ENCODE data around the gene RPL6. TPM values are rescaled to one million over a fixed set of nuclear protein-coding genes. Genes with fewer than 3 reads are reported as not detected.

Gene RPL6
- total and polyA plus RNA-seq, 10 of the 15 experiments (the other 5 are each of a cell fraction or from before 2014, with no cell fraction given): 801 to 3,690 (median 2,265) TPM

DNA sequence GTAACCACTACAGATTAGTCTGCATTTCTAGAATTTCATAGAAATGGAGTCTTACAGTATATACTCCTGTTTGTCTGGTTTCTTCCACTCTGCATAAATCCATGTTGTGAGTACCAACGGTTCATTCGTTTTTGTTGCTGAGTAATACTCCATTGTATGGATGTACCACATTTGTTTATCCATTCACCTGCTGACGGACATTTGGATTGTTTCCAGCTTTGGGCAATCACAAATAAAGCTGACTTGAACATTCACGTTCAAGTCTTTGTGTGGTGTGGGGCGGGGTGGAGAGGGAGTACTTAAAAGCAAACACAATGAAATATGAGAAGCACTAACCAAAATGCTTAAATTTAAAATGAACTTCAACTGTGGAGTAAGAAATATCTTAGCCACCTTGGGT is 34.3 kb downstream of the RPL6 start:
- TSS peak; percentile 3 for BruUV-seq (replicated peaks)
- Histone ChIP-seq H2AFZ (ENCODE audit: control insufficient read depth, low read depth, low read length) (no peak overlapping the region), H3K4me2 (ENCODE audit: control insufficient read depth, insufficient read depth) (no peak overlapping the region), H3K4me3 (no peak overlapping the region), H3K9ac (ENCODE audit: control insufficient read depth, insufficient read depth, low read length) (no peak overlapping the region), H3K36me3 (ENCODE audit: control insufficient read depth in 2 of 2, insufficient read depth in 2 of 2, low read length in 1 of 2) (no peaks in the 10 kb centered on the region; a peak in 1 of 4 replicates), H3K27me3 (replicated peaks in 1 of 2; ENCODE audit: control insufficient read depth in 2 of 2, insufficient read depth in 2 of 2, low read length in 1 of 2) (no peaks in the 10 kb centered on the region), H3K4me1 (ENCODE audit: control insufficient read depth, insufficient read depth, low read length) (peaks cover 5% of the 10 kb centered on the region; the same call in 1 of the 2 replicates), H3K9me3 (replicated peaks; ENCODE audit: control insufficient read depth, insufficient read depth, low read length) (no peaks in the 10 kb centered on the region; the same call in 2 of the 3 replicates), H4K20me1 (ENCODE audit: control insufficient read depth, insufficient read depth) (no peaks in the 10 kb centered on the region), H3K27ac (ENCODE audit: control insufficient read depth, insufficient read depth) (no peak overlapping the region), H3K79me2 (ENCODE audit: control insufficient read depth, insufficient read depth, low read length) (peaks cover 57% of the 10 kb centered on the region)
- ChIA-PET CTCF (no interaction called here), POLR2A (no interaction called here), SMC1A (ENCODE audit: uncharacterized antibody, unreplicated experiment) (interaction anchor here (1.0 kb wide), 1 partner anchor 22 kb away, joined by 4 read pairs; no protein-coding TSS in a partner anchor), RAD21 (ENCODE audit: unreplicated experiment) (no interaction called here)
- WGBS (ENCODE audit: insufficient coverage, insufficient replicate concordance, low lambda C conversion rate, missing lambda C conversion rate): 99% methylated on average over 5 of the region's 5 CpGs
- TF ChIP-seq HDAC6 (IDR thresholded peaks at IDR 0.05; ENCODE audit: unreplicated experiment): no peak
- TF ChIP-seq NKRF (conservative IDR thresholded peaks at IDR 0.05): no peak
- TF ChIP-seq, protein P1, sequence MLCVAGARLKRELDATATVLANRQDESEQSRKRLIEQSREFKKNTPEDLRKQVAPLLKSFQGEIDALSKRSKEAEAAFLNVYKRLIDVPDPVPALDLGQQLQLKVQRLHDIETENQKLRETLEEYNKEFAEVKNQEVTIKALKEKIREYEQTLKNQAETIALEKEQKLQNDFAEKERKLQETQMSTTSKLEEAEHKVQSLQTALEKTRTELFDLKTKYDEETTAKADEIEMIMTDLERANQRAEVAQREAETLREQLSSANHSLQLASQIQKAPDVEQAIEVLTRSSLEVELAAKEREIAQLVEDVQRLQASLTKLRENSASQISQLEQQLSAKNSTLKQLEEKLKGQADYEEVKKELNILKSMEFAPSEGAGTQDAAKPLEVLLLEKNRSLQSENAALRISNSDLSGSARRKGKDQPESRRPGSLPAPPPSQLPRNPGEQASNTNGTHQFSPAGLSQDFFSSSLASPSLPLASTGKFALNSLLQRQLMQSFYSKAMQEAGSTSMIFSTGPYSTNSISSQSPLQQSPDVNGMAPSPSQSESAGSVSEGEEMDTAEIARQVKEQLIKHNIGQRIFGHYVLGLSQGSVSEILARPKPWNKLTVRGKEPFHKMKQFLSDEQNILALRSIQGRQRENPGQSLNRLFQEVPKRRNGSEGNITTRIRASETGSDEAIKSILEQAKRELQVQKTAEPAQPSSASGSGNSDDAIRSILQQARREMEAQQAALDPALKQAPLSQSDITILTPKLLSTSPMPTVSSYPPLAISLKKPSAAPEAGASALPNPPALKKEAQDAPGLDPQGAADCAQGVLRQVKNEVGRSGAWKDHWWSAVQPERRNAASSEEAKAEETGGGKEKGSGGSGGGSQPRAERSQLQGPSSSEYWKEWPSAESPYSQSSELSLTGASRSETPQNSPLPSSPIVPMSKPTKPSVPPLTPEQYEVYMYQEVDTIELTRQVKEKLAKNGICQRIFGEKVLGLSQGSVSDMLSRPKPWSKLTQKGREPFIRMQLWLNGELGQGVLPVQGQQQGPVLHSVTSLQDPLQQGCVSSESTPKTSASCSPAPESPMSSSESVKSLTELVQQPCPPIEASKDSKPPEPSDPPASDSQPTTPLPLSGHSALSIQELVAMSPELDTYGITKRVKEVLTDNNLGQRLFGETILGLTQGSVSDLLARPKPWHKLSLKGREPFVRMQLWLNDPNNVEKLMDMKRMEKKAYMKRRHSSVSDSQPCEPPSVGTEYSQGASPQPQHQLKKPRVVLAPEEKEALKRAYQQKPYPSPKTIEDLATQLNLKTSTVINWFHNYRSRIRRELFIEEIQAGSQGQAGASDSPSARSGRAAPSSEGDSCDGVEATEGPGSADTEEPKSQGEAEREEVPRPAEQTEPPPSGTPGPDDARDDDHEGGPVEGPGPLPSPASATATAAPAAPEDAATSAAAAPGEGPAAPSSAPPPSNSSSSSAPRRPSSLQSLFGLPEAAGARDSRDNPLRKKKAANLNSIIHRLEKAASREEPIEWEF (IDR thresholded peaks at IDR 0.05; ENCODE audit: insufficient replicate concordance, low read depth, low read length): no peak
- no peak for TF ChIP-seq IKZF2 (IDR thresholded peaks at IDR 0.05)
- TF ChIP-seq KDM1A (IDR thresholded peaks at IDR 0.05; ENCODE audit: borderline replicate concordance): no peak
- TF ChIP-seq ESRRA (IDR thresholded peaks at IDR 0.05; ENCODE audit: low read length): no peak
- TF ChIP-seq, protein P2, sequence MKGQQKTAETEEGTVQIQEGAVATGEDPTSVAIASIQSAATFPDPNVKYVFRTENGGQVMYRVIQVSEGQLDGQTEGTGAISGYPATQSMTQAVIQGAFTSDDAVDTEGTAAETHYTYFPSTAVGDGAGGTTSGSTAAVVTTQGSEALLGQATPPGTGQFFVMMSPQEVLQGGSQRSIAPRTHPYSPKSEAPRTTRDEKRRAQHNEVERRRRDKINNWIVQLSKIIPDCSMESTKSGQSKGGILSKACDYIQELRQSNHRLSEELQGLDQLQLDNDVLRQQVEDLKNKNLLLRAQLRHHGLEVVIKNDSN (IDR thresholded peaks at IDR 0.05; ENCODE audit: borderline replicate concordance, extremely low read length, insufficient read depth, low read depth, low read length): no peak
- no peak for TF ChIP-seq ELK1 (IDR thresholded peaks at IDR 0.05; ENCODE audit: low read depth, low read length)
- no peak for TF ChIP-seq KLF5 (IDR thresholded peaks at IDR 0.05; ENCODE audit: partially characterized antibody)
- no peak for ATAC-seq
- no peak for DNase-seq (ENCODE audit: low read depth, low spot score)
- intact Hi-C loops (cut with micrococcal nuclease; ENCODE audit: unreplicated experiment): no loop called here
- no peak for FAIRE-seq
- in situ Hi-C loops (cut with MboI): no loop called here

Measured in GM12878 (cell line).